ENCODE results near the gene GSX2.

GRCh38 chr4:54061873-54062272 is 38.1 kb upstream of the GSX2 start:
- no peak for TF ChIP-seq SP1 (IDR thresholded peaks at IDR 0.05)
- no peak for TF ChIP-seq FOXK2 (IDR thresholded peaks at IDR 0.05)
- TF ChIP-seq BHLHE40 (IDR thresholded peaks at IDR 0.05; ENCODE audit: borderline replicate concordance): no peak
- no peak for TF ChIP-seq FOXA1 (IDR thresholded peaks at IDR 0.05)
- no peak for TF ChIP-seq FOXM1 (IDR thresholded peaks at IDR 0.05; ENCODE audit: borderline replicate concordance)

Data from HEK293T (cell line).